HL-60 (cell line): ENCODE results near the gene COL13A1.

Experiments used
- DNase-seq, 2 experiments: peaks; one replicate each; pipeline ENCODE4 v3.0.0-alpha.2; 2010 to 2020; ENCODE audit warnings: low read depth in 1 of 2, low spot score in 1 of 2
- H3K27ac ChIP-seq: fragments of 250-450 bp; sonication (Bioruptor Pico); replicated peaks from 2 replicates; pipeline ENCODE4 v1.5.1; 2020; ENCODE audit warnings: mild to moderate bottlenecking, moderate library complexity
- H3K27me3 ChIP-seq: fragments of 250-450 bp; sonication (Bioruptor Pico); 2 replicates; pipeline ENCODE4 v1.5.1; 2021; ENCODE audit warnings: mild to moderate bottlenecking, moderate library complexity; ENCODE audit not compliant: insufficient read depth, poor library complexity, severe bottlenecking
- H3K4me3 ChIP-seq: replicated peaks from 2 replicates; pipeline ENCODE4 v1.5.1; 2011; ENCODE audit warnings: mild to moderate bottlenecking, control low read depth, low read length; ENCODE audit not compliant: insufficient read depth
- GABPA ChIP-seq: IDR thresholded peaks from 2 replicates; pipeline ENCODE4 v1.6.1; 2012; ENCODE audit warnings: low read depth
- POLR2AphosphoS5 ChIP-seq: IDR thresholded peaks from 2 replicates; pipeline ENCODE4 v1.6.1; 2012; ENCODE audit warnings: low read depth
- SPI1 ChIP-seq: IDR thresholded peaks from 2 replicates; pipeline ENCODE4 v1.6.1; 2012; ENCODE audit warnings: low read depth, mild to moderate bottlenecking, borderline replicate concordance
- TF ChIP-seq, protein P1 (sequence below): IDR thresholded peaks from 2 replicates; pipeline ENCODE4 v1.6.1; 2012; ENCODE audit warnings: low read depth; ENCODE audit not compliant: insufficient replicate concordance
- TF ChIP-seq, protein P2 (sequence below): IDR thresholded peaks from one replicate; pipeline ENCODE4 v1.5.1; 2011; ENCODE audit warnings: low read length, control low read depth, inconsistent platforms; ENCODE audit not compliant: insufficient read depth

The COL13A1 gene

DNA sequence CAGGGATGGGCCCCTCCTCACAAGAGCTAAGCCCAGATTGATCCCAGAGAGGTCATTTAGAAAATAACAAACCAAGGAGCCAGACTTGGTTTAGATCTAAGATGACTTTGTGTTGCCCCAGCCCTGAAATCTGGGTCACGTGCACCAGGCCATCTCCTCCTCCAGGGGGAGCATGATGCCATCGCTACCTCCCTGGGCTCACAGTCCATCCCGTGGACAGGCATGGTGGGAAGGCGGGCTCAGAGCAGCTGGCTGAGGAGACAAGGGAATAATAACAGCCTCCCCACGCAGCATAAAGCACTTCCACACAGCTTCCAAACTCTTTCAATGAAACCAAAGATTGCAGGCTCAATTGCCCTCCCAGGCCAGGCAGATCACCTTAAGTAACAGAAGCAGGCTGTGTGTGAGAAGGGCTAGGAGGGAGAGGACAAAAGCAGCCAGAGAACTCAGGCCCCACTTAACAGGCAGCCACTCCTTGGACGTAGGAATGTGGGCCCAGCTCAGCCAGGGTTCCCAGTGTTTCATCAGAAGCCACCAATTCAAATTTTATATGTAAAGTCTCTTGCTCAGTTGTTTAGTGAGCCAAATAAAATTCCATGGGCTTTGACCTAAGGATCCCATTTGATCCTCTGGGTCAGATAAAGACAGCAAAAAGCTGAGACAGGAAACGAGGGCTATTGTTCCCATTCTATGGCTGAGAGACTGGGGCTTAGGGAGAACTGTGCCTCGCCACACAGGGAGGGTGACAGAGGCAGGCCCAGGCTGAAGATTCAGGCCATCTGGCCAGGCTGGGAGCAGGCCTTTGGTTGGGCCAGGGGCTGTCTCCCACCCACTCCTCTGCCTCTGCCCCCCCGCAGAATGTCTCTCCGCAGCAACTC lies 100.2 kb downstream of the COL13A1 start:
- TF ChIP-seq, protein P1, sequence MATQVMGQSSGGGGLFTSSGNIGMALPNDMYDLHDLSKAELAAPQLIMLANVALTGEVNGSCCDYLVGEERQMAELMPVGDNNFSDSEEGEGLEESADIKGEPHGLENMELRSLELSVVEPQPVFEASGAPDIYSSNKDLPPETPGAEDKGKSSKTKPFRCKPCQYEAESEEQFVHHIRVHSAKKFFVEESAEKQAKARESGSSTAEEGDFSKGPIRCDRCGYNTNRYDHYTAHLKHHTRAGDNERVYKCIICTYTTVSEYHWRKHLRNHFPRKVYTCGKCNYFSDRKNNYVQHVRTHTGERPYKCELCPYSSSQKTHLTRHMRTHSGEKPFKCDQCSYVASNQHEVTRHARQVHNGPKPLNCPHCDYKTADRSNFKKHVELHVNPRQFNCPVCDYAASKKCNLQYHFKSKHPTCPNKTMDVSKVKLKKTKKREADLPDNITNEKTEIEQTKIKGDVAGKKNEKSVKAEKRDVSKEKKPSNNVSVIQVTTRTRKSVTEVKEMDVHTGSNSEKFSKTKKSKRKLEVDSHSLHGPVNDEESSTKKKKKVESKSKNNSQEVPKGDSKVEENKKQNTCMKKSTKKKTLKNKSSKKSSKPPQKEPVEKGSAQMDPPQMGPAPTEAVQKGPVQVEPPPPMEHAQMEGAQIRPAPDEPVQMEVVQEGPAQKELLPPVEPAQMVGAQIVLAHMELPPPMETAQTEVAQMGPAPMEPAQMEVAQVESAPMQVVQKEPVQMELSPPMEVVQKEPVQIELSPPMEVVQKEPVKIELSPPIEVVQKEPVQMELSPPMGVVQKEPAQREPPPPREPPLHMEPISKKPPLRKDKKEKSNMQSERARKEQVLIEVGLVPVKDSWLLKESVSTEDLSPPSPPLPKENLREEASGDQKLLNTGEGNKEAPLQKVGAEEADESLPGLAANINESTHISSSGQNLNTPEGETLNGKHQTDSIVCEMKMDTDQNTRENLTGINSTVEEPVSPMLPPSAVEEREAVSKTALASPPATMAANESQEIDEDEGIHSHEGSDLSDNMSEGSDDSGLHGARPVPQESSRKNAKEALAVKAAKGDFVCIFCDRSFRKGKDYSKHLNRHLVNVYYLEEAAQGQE = no peak
- TF ChIP-seq, protein P2, sequence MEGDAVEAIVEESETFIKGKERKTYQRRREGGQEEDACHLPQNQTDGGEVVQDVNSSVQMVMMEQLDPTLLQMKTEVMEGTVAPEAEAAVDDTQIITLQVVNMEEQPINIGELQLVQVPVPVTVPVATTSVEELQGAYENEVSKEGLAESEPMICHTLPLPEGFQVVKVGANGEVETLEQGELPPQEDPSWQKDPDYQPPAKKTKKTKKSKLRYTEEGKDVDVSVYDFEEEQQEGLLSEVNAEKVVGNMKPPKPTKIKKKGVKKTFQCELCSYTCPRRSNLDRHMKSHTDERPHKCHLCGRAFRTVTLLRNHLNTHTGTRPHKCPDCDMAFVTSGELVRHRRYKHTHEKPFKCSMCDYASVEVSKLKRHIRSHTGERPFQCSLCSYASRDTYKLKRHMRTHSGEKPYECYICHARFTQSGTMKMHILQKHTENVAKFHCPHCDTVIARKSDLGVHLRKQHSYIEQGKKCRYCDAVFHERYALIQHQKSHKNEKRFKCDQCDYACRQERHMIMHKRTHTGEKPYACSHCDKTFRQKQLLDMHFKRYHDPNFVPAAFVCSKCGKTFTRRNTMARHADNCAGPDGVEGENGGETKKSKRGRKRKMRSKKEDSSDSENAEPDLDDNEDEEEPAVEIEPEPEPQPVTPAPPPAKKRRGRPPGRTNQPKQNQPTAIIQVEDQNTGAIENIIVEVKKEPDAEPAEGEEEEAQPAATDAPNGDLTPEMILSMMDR = peak; percentile 41
- H3K4me3 ChIP-seq = no peak overlapping the region
- H3K27ac ChIP-seq = no peak overlapping the region
- no peaks in the 10 kb centered on the region for H3K27me3 ChIP-seq
- peak in 1 of 2 experiments; percentile 20 for DNase-seq

DNA sequence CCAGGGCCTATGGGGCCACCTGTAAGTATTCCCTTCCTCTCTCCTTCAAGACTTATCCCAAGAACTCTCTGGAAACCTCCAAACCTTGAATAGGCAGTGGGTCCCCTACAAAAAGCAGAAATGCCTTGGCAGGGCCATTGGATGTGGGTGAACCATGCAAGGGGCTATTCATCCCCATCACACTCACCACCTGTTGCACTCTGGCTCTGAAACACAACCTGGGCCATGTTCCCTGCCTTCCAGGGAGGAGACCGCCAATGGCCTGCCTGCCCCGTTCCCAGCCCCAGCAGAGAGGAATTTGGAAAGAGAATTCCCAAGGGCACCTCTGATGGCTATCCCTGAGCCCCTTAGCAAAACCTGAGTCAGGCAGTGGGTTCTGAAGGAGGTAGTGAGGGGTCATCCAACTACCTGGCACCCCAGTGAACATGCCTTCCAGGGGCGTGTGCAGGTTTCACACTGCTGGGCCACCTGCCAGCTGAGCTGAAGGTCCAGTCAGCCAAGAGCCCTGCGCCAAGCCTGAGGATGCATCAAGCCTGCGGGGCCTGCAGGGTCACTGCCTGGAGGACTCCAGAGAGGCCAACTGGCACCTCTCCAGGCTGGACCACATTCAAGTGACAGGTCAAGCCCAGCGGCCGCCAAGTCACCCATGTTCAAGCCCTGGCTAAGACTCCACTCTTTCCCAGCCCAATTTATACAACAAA lies 101.3 kb downstream of the COL13A1 start:
- no peak for DNase-seq
- H3K4me3 ChIP-seq = no peak overlapping the region
- no peak overlapping the region for H3K27ac ChIP-seq
- no peaks in the 10 kb centered on the region for H3K27me3 ChIP-seq
- no peak for TF ChIP-seq SPI1
- TF ChIP-seq, protein P1 = no peak
- TF ChIP-seq, protein P2 = no peak

DNA sequence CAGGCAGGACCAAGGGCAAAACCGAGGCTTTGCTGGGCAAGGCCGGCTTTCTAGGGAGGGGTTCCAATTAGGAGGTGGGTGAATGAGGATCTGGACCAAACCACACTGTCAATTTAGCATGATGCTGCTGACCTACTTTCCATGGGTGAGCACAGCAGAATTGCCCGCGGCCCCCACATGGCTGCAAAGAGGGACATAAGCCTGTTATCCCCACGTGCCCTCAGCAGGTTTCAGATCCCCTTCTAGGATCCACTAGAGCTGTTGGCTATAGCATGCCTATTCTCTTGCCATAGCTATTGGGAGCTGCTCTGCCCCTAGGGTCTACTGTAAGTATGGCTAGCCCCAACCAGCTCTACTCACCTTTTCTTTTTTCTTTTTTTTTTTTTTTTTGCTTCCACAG lies 102.8 kb downstream of the COL13A1 start:
- Histone ChIP-seq H3K27me3 (no peaks in the 10 kb centered on the region), H3K27ac (no peak overlapping the region), H3K4me3 (no peak overlapping the region)
- no peak for DNase-seq
- TF ChIP-seq, protein P1 = no peak
- TF ChIP-seq, protein P2 = no peak
- TF ChIP-seq POLR2AphosphoS5 (no peak), SPI1 (no peak), GABPA (no peak)
